ENCODE data around the gene AFF2. TPM values are rescaled to one million over a fixed set of nuclear protein-coding genes. Genes with fewer than 3 reads are reported as not detected.

Gene AFF2
- total and polyA plus RNA-seq, 4 donors: 1.2 to 13.0 (median 3.9) TPM

DNA sequence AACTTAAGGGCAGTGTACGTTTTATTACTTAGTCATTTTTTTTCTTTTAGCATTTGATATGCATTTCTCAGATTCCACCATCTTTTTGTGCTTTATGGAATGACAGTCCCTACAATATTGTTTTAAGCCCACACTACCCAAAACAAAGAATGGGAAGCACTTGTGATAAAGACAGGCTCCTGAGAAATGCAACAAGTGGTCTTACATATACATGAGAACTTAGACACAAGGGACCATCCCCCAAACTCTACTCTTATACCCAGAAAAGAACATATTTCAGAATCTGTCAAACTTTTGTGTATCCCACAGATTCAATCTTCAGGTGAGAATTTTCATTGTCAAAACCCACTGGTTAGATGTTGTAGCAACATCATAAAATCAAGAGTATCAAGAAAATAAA lies 491.1 kb downstream of the AFF2 start:
- 55 to 91% methylated on average over 1 of the region's 1 CpG for WGBS, 2 donors
- H3K9me3 ChIP-seq (ENCODE audit: control insufficient read depth in 4 of 4, insufficient read depth in 3 of 4, low read length in 3 of 4): no peaks in the 10 kb centered on the region
- DNase-seq (no peak), ATAC-seq (ENCODE audit: insufficient read depth, low FRiP score) (no peak)
- H3K27ac ChIP-seq (ENCODE audit: low read depth in 1 of 2, low read length in 1 of 2): no peak overlapping the region
- no peaks in the 10 kb centered on the region for H3K4me1 ChIP-seq (ENCODE audit: control insufficient read depth in 5 of 5, insufficient read depth in 5 of 5, low read length in 5 of 5)
- H3K27me3 ChIP-seq (ENCODE audit: control insufficient read depth in 3 of 3, insufficient read depth in 3 of 3, low read length in 2 of 3): peaks cover 0 to 2% (median 0%) of the 10 kb centered on the region in 3 donors
- H3K36me3 ChIP-seq (ENCODE audit: control insufficient read depth in 4 of 4, insufficient read depth in 4 of 4, low read length in 4 of 4): no peaks in the 10 kb centered on the region
- no peak overlapping the region for H3K4me3 ChIP-seq
- no peak overlapping the region for H3K9ac ChIP-seq (ENCODE audit: insufficient read depth in 1 of 2, low read length in 2 of 2)
- TF ChIP-seq CTCF (IDR thresholded peaks at IDR 0.05; ENCODE audit: control extremely low read depth, extremely low read depth): no peak

DNA sequence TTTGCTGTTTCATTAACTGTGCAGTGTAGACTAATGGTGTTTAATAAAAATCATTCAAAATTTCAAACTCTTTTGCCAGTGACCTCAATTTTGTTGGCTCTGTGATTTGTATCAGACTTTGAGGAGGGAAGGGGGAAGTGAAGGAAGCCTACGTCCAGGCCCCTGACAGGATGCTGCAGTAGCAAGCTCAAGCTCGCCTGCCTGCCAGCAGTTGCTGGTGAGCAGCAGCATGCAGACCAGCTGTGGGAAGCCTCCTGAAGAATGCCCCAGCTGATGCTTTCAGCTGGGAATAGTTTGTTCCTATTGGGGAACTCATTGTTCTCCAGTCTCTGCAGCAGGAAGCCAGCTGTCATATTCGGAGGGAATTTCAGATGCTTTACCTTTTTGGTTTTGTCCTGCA lies 495.2 kb downstream of the AFF2 start:
- TF ChIP-seq CTCF (IDR thresholded peaks at IDR 0.05; ENCODE audit: control extremely low read depth, extremely low read depth): no peak
- no peak overlapping the region for H3K27ac ChIP-seq (ENCODE audit: low read depth in 1 of 2, low read length in 1 of 2)
- H3K4me3 ChIP-seq: no peak overlapping the region
- no peaks in the 10 kb centered on the region for H3K36me3 ChIP-seq (ENCODE audit: control insufficient read depth in 4 of 4, insufficient read depth in 4 of 4, low read length in 4 of 4)
- DNase-seq (peak in 1 of 3 donors; percentile 28), ATAC-seq (ENCODE audit: insufficient read depth, low FRiP score) (no peak)
- 49 to 54% methylated on average over 3 of the region's 3 CpGs for WGBS, 2 donors
- no peaks in the 10 kb centered on the region for H3K4me1 ChIP-seq (ENCODE audit: control insufficient read depth in 5 of 5, insufficient read depth in 5 of 5, low read length in 5 of 5)
- no peak overlapping the region for H3K9ac ChIP-seq (ENCODE audit: insufficient read depth in 1 of 2, low read length in 2 of 2)
- no peaks in the 10 kb centered on the region for H3K9me3 ChIP-seq (ENCODE audit: control insufficient read depth in 4 of 4, insufficient read depth in 3 of 4, low read length in 3 of 4)
- peaks cover 0 to 4% (median 0%) of the 10 kb centered on the region in 3 donors for H3K27me3 ChIP-seq (ENCODE audit: control insufficient read depth in 3 of 3, insufficient read depth in 3 of 3, low read length in 2 of 3)

GRCh38 chrX:149002320-149002719 lies 501.9 kb downstream of the AFF2 start:
- Histone ChIP-seq H3K4me3 (no peak overlapping the region), H3K27me3 (ENCODE audit: control insufficient read depth in 3 of 3, insufficient read depth in 3 of 3, low read length in 2 of 3) (peaks cover 0 to 2% (median 0%) of the 10 kb centered on the region in 3 donors), H3K36me3 (ENCODE audit: control insufficient read depth in 4 of 4, insufficient read depth in 4 of 4, low read length in 4 of 4) (no peaks in the 10 kb centered on the region), H3K9me3 (ENCODE audit: control insufficient read depth in 4 of 4, insufficient read depth in 3 of 4, low read length in 3 of 4) (no peaks in the 10 kb centered on the region), H3K27ac (ENCODE audit: low read depth in 1 of 2, low read length in 1 of 2) (no peak overlapping the region), H3K9ac (ENCODE audit: insufficient read depth in 1 of 2, low read length in 2 of 2) (no peak overlapping the region), H3K4me1 (ENCODE audit: control insufficient read depth in 5 of 5, insufficient read depth in 5 of 5, low read length in 5 of 5) (no peaks in the 10 kb centered on the region)
- no peak for TF ChIP-seq CTCF (IDR thresholded peaks at IDR 0.05; ENCODE audit: control extremely low read depth, extremely low read depth)
- ATAC-seq (ENCODE audit: insufficient read depth, low FRiP score) (no peak), DNase-seq (no peak)
- WGBS, 2 donors: 71 to 79% methylated on average over 3 of the region's 3 CpGs
